H1 (cell line): Measurements from ENCODE around the gene MAPK11. TPM values are rescaled to one million over a fixed set of nuclear protein-coding genes. Genes with fewer than 3 reads are reported as not detected.

Experiments used
- CTCF ChIA-PET: fragments of 300-600 bp; sonication (Branson Sonifier 250); formaldehyde crosslinking; loops from one replicate; lab custom pipeline; 2021; ENCODE audit not compliant: partially characterized antibody; lab: Charles Lee
- POLR2A ChIA-PET: fragments of 300-600 bp; sonication (Branson Sonifier 250); formaldehyde crosslinking; loops from one replicate; lab custom pipeline; 2021; ENCODE audit warnings: inconsistent platforms; ENCODE audit not compliant: partially characterized antibody; lab: Charles Lee
- DNase-seq, 2 experiments: peaks; one replicate each; pipeline versions ENCODE4 v3.0.0 to v3.0.0-alpha.2; 2010 to 2022; ENCODE audit warnings: low spot score in 2 of 2, low read depth in 1 of 2, mixed read lengths in 1 of 2
- FAIRE-seq: peaks from 2 replicates; lab custom pipeline; 2011; peaks lifted over from hg19 to GRCh38; lab: Jason Lieb, UNC
- H2AFZ ChIP-seq: 2 replicates; pipeline ENCODE4 v1.8.1; 2012; ENCODE audit warnings: low read length, inconsistent platforms
- H2AK5ac ChIP-seq: 2 replicates; pipeline ENCODE4 v1.6.1; 2013; ENCODE audit warnings: low read depth, low read length
- H2BK120ac ChIP-seq: replicated peaks from 2 replicates; pipeline ENCODE3; 2013; ENCODE audit warnings: low read depth, low read length, inconsistent platforms
- H2BK12ac ChIP-seq: 2 replicates; pipeline ENCODE4 v1.6.1; 2013; ENCODE audit warnings: low read depth, low read length
- H2BK15ac ChIP-seq: 2 replicates; pipeline ENCODE4 v1.6.1; 2013; ENCODE audit warnings: low read length
- H2BK20ac ChIP-seq: 2 replicates; pipeline ENCODE4 v1.6.1; 2013; ENCODE audit warnings: low read length
- H2BK5ac ChIP-seq: 2 replicates; pipeline ENCODE4 v1.6.1; 2013; ENCODE audit warnings: low read depth, low read length
- H3K14ac ChIP-seq: 2 replicates; pipeline ENCODE4 v1.6.1; 2013; ENCODE audit warnings: inconsistent platforms; ENCODE audit not compliant: insufficient read length
- H3K18ac ChIP-seq: 2 replicates; pipeline ENCODE4 v1.6.1; 2013; ENCODE audit warnings: low read length; ENCODE audit errors: extremely low read depth
- H3K23ac ChIP-seq: 2 replicates; pipeline ENCODE4 v1.6.1; 2013; ENCODE audit warnings: inconsistent platforms; ENCODE audit not compliant: insufficient read length
- H3K23me2 ChIP-seq: 2 replicates; pipeline ENCODE4 v1.6.1; 2013; ENCODE audit warnings: low read depth, low read length
- H3K27ac ChIP-seq: 2 replicates; pipeline ENCODE4 v1.6.1; 2011; ENCODE audit warnings: low read depth, low read length, inconsistent platforms
- H3K27me3 ChIP-seq, 4 experiments: replicated peaks in 1 of 4; 1 replicate in 1 of 4; 2 replicates in 3 of 4; pipeline versions ENCODE4 v1.6.1 to v1.8.1; 2011 to 2013; ENCODE audit warnings: low read length in 3 of 4, mild to moderate bottlenecking in 3 of 4, inconsistent platforms in 2 of 4, mixed read lengths in 2 of 4, moderate library complexity in 1 of 4; ENCODE audit not compliant: control insufficient read depth in 3 of 4, insufficient read depth in 3 of 4; ENCODE audit errors: extremely low read depth in 1 of 4
- H3K36me3 ChIP-seq, 4 experiments: 2 replicates each; pipeline versions ENCODE4 v1.6.1 to v1.8.1; 2011 to 2013; ENCODE audit warnings: mild to moderate bottlenecking in 4 of 4, low read length in 3 of 4, moderate library complexity in 2 of 4, control low read depth in 1 of 4, inconsistent platforms in 1 of 4; ENCODE audit not compliant: insufficient read depth in 4 of 4, control insufficient read depth in 2 of 4
- H3K4ac ChIP-seq: replicated peaks from 2 replicates; pipeline ENCODE3; 2013; ENCODE audit warnings: low read length, low read depth, mixed read lengths, inconsistent platforms; ENCODE audit not compliant: insufficient read length
- H3K4me1 ChIP-seq, 4 experiments: replicated peaks in 1 of 4; 1 replicate in 1 of 4; 2 replicates in 3 of 4; pipeline versions ENCODE4 v1.6.1 to v1.8.1; 2011 to 2013; ENCODE audit warnings: low read length in 3 of 4, inconsistent platforms in 2 of 4, mixed read lengths in 1 of 4; ENCODE audit not compliant: insufficient read depth in 4 of 4, control insufficient read depth in 3 of 4
- H3K4me2 ChIP-seq, 2 experiments: 2 replicates each; pipeline versions ENCODE4 v1.6.1 to v1.8.1; 2011 to 2013; ENCODE audit warnings: low read depth in 2 of 2, low read length in 2 of 2, control low read depth in 1 of 2, inconsistent platforms in 1 of 2, mild to moderate bottlenecking in 1 of 2; ENCODE audit not compliant: insufficient read depth in 1 of 2
- H3K4me3 ChIP-seq, 4 experiments: fragments of 200-600, 300-600 bp in 1 of 4; sonication (generic), shearing (Covaris generic), sonication (Bioruptor Twin) in 1 of 4; 2 replicates each; pipeline versions ENCODE4 v1.5.1 to v1.8.1; 2011 to 2016; ENCODE audit warnings: low read length in 4 of 4, low read depth in 3 of 4, control low read depth in 2 of 4, inconsistent platforms in 2 of 4, mild to moderate bottlenecking in 2 of 4, mixed read lengths in 1 of 4, moderate library complexity in 1 of 4; ENCODE audit not compliant: insufficient read depth in 2 of 4; ENCODE audit errors: extremely low read depth in 1 of 4
- H3K56ac ChIP-seq: replicated peaks from 2 replicates; pipeline ENCODE3; 2013; ENCODE audit warnings: low read depth, mild to moderate bottlenecking, mixed read lengths, low read length, inconsistent platforms; ENCODE audit not compliant: insufficient read length
- H3K79me1 ChIP-seq: 2 replicates; pipeline ENCODE4 v1.6.1; 2013; ENCODE audit warnings: low read depth, low read length, control low read depth
- H3K79me2 ChIP-seq, 2 experiments: 2 replicates each; pipeline versions ENCODE4 v1.6.1 to v1.8.1; 2012 to 2013; ENCODE audit warnings: low read length in 2 of 2, mild to moderate bottlenecking in 2 of 2, inconsistent platforms in 1 of 2; ENCODE audit not compliant: insufficient read depth in 2 of 2, control insufficient read depth in 1 of 2
- H3K9ac ChIP-seq, 4 experiments: replicated peaks in 1 of 4; 1 replicate in 1 of 4; 2 replicates in 3 of 4; pipeline versions ENCODE4 v1.6.1 to v1.8.1; 2011 to 2013; ENCODE audit warnings: low read depth in 3 of 4, low read length in 3 of 4, control low read depth in 2 of 4, mild to moderate bottlenecking in 2 of 4, moderate library complexity in 2 of 4, inconsistent platforms in 1 of 4; ENCODE audit errors: extremely low read depth in 1 of 4
- H3K9me3 ChIP-seq, 2 experiments: 2 replicates each; pipeline versions ENCODE4 v1.6.1 to v1.8.1; 2012 to 2013; ENCODE audit warnings: mild to moderate bottlenecking in 2 of 2, moderate library complexity in 2 of 2, control low read depth in 1 of 2, inconsistent platforms in 1 of 2, low read depth in 1 of 2, low read length in 1 of 2, mixed read lengths in 1 of 2; ENCODE audit not compliant: insufficient read depth in 2 of 2
- H4K20me1 ChIP-seq, 2 experiments: replicated peaks in 1 of 2; 2 replicates each; pipeline versions ENCODE3 to v1.8.1; 2011 to 2013; ENCODE audit warnings: inconsistent platforms in 2 of 2, low read length in 2 of 2, mild to moderate bottlenecking in 1 of 2; ENCODE audit not compliant: insufficient read depth in 2 of 2, control insufficient read depth in 1 of 2
- H4K5ac ChIP-seq: 2 replicates; pipeline ENCODE4 v1.6.1; 2013; ENCODE audit warnings: low read length, low read depth, mixed read lengths, inconsistent platforms; ENCODE audit not compliant: insufficient read length
- H4K8ac ChIP-seq: 2 replicates; pipeline ENCODE4 v1.8.0; 2013; ENCODE audit warnings: mild to moderate bottlenecking, moderate library complexity, low read length, inconsistent platforms; ENCODE audit not compliant: insufficient read depth; ENCODE audit errors: extremely low read depth
- H4K91ac ChIP-seq: replicated peaks from 2 replicates; pipeline ENCODE3; 2013; ENCODE audit warnings: low read length, mixed read lengths, inconsistent platforms; ENCODE audit not compliant: insufficient read length
- BRCA1 ChIP-seq: IDR thresholded peaks from 2 replicates; pipeline ENCODE4 v1.6.1; 2012; ENCODE audit warnings: low read depth, low read length, improper control_type of control experiment
- CBX8 ChIP-seq: fragments of 300-800, 300-1000 bp; sonication (generic); IDR thresholded peaks from 2 replicates; pipeline ENCODE4 v1.7.1; 2016; ENCODE audit warnings: low read depth, low read length, borderline replicate concordance
- EZH2 ChIP-seq: fragments of 200-600 bp; sonication (generic); IDR thresholded peaks from 2 replicates; pipeline ENCODE4 v1.7.1; 2012; ENCODE audit warnings: low read depth, mild to moderate bottlenecking, moderate library complexity, low read length, inconsistent platforms; ENCODE audit not compliant: severe bottlenecking
- HDAC2 ChIP-seq, 2 experiments: fragments of 300-600 bp in 1 of 2; sonication (generic) in 1 of 2; IDR thresholded peaks; 2 replicates each; pipeline ENCODE4 v1.6.1; 2011 to 2012; ENCODE audit warnings: low read depth in 2 of 2, low read length in 2 of 2, mild to moderate bottlenecking in 2 of 2, moderate library complexity in 2 of 2, borderline replicate concordance in 1 of 2, inconsistent platforms in 1 of 2
- MAX ChIP-seq: IDR thresholded peaks from 2 replicates; pipeline ENCODE4 v1.6.1; 2012; ENCODE audit warnings: inconsistent platforms
- PHF8 ChIP-seq: fragments of 200-600 bp; sonication (generic); conservative IDR thresholded peaks from 2 replicates; pipeline ENCODE4 v1.7.1; 2012; ENCODE audit warnings: low read depth, mild to moderate bottlenecking, inconsistent platforms, low read length, moderate library complexity
- POLR2A ChIP-seq, 2 experiments: IDR thresholded peaks; 1 replicate in 1 of 2; 2 replicates in 1 of 2; pipeline ENCODE4 v1.6.1; 2011; ENCODE audit warnings: low read depth in 2 of 2, low read length in 2 of 2, mild to moderate bottlenecking in 2 of 2; ENCODE audit errors: control extremely low read depth in 1 of 2
- RFX5 ChIP-seq: IDR thresholded peaks from 2 replicates; pipeline ENCODE4 v1.6.1; 2011; ENCODE audit warnings: low read depth, low read length, improper control_type of control experiment, borderline replicate concordance
- SP2 ChIP-seq: IDR thresholded peaks from 2 replicates; pipeline ENCODE4 v1.6.1; 2012; ENCODE audit warnings: mild to moderate bottlenecking, low read length, inconsistent platforms
- TAF7 ChIP-seq: optimal IDR thresholded peaks from 2 replicates; pipeline ENCODE3; 2011; ENCODE audit warnings: low read depth, mild to moderate bottlenecking, inconsistent platforms, low read length, moderate library complexity, borderline replicate concordance
- WGBS, 2 experiments: shearing (Covaris generic) in 1 of 2; methylation state at CpG; one replicate each; pipeline versions ENCODE4 v1.1.6 to v1.1.7; 2013 to 2015; ENCODE audit warnings: low lambda C conversion rate in 2 of 2, mixed read lengths in 2 of 2, inconsistent platforms in 1 of 2, low coverage in 1 of 2, missing lambda C conversion rate in 1 of 2; ENCODE audit not compliant: insufficient replicate concordance in 2 of 2, insufficient coverage in 1 of 2, insufficient read length in 1 of 2; ENCODE audit errors: extremely low coverage in 1 of 2, missing lambda C conversion rate in 1 of 2; 5-methylcytosine and 5-hydroxymethylcytosine counted together
- polyA plus RNA-seq, 7 experiments: library from polyadenylated mRNA; depleted of rRNA in 3 of 7; stranded (reverse) in 5 of 7; unstranded in 2 of 7; fragments of >200 nt in 5 of 7; fragments of 200-250 nt in 2 of 7; gene quantifications; 1 replicate in 5 of 7; 2 replicates in 1 of 7; 4 replicates in 1 of 7; pipeline versions ENCODE4 v1.2.1 to v1.2.3, GENCODE V29; 2011 to 2013; ENCODE audit warnings: missing spikeins in 2 of 7, mixed read lengths in 2 of 7
- total RNA-seq: library from RNA; stranded (reverse); fragmentation: NEBNext Ultra II Directional; extraction: Animal tissue kit (Norgen Biotek cat#: 25700); gene quantifications from 2 replicates; pipeline ENCODE4 v1.2.1, GENCODE V29; 2021

MAPK11 gene
- total and polyA plus RNA-seq, 2 of the 8 experiments (the other 6 are each of a cell fraction or from before 2014, with no cell fraction given) = 0.70 to 1.5 TPM

- H2BK15ac ChIP-seq = peak overlapping the region; percentile 61; the same call in 1 of the 2 replicates
- no peak overlapping the region for H2AK5ac ChIP-seq
- FAIRE-seq = no peak
- no peak overlapping the region for H3K9ac ChIP-seq
- H3K56ac ChIP-seq = no peak overlapping the region
- peaks cover 0 to 10% (median 4%) of the 10 kb centered on the region in 4 experiments; a peak in 3 of 7 replicates for H3K4me1 ChIP-seq
- no peaks in the 10 kb centered on the region; the same call in 1 of the 2 replicates for H3K23me2 ChIP-seq
- no peaks in the 10 kb centered on the region for H3K79me2 ChIP-seq
- no peaks in the 10 kb centered on the region for H3K27me3 ChIP-seq
- no peak overlapping the region for H3K14ac ChIP-seq
- H3K4me3 ChIP-seq = no peak overlapping the region
- H3K79me1 ChIP-seq = no peaks in the 10 kb centered on the region
- no peak for TF ChIP-seq PHF8
- TF ChIP-seq MAX = no peak
- TF ChIP-seq RFX5 = no peak
- TF ChIP-seq EZH2 = no peak
- no peak for TF ChIP-seq SP2
- no peak for TF ChIP-seq HDAC2 (IDR thresholded peaks at IDR 0.05; ENCODE audit: borderline replicate concordance in 1 of 2, low read depth in 2 of 2, low read length in 2 of 2)
- no peak for TF ChIP-seq BRCA1
- no peak for TF ChIP-seq TAF7
- TF ChIP-seq CBX8 = no peak
- TF ChIP-seq POLR2A (IDR thresholded peaks at IDR 0.05; ENCODE audit: control extremely low read depth in 1 of 2, low read depth in 2 of 2, low read length in 2 of 2) = no peak
- no peak overlapping the region for H4K91ac ChIP-seq
- H4K8ac ChIP-seq = no peak overlapping the region
- no peak overlapping the region for H2BK12ac ChIP-seq
- no peak overlapping the region for H3K23ac ChIP-seq
- H3K4ac ChIP-seq = no peak overlapping the region
- H3K18ac ChIP-seq = no peak overlapping the region
- no peak overlapping the region for H4K5ac ChIP-seq
- H3K27ac ChIP-seq = no peak overlapping the region
- no peak overlapping the region for H2BK20ac ChIP-seq
- CTCF ChIA-PET = interaction anchor here (1.1 to 1.8 kb wide), 9 partner anchors 9 to 139 kb away, joined by 3 to 8 read pairs (median 4); partner anchors contain the start of gene DENND6B
- POLR2A ChIA-PET = interaction anchor here (0.6 to 2.3 kb wide), 2 partner anchors 11 to 15 kb away, joined by 3 to 6 read pairs; no protein-coding TSS in a partner anchor
- H2AFZ ChIP-seq = no peak overlapping the region
- WGBS, 2 experiments = 95% methylated on average over 7 of the region's 7 CpGs; no CpG with 5 or more reads in 1 of the 2 experiments
- no peaks in the 10 kb centered on the region for H4K20me1 ChIP-seq
- no peaks in the 10 kb centered on the region for H3K9me3 ChIP-seq
- H2BK5ac ChIP-seq = no peak overlapping the region
- H2BK120ac ChIP-seq = no peak overlapping the region
- DNase-seq = no peak
- no peaks in the 10 kb centered on the region for H3K36me3 ChIP-seq
- no peak overlapping the region for H3K4me2 ChIP-seq
Observed at GRCh38 chr22:50317674-50318073, 47.5 kb upstream of the MAPK11 start.
